Measurements from ENCODE around the gene C1orf56.
A peak's percentile ranks its signal among the peaks of the same experiment; 100 is the strongest.

Gene C1orf56

GRCh38 chr1:151006327-151007052, 41.1 kb upstream of the C1orf56 start, which contains the start of gene MINDY1:
Gene MINDY1, minus strand, starts transcription at chr1:151006902. Its CDS starts 4,285 bp downstream, at chr1:151002617.
- H3K9me3 ChIP-seq (ENCODE audit: control insufficient read depth, insufficient read depth, low read length), result no peaks in the 10 kb centered on the region
- H3K36me3 ChIP-seq (ENCODE audit: control insufficient read depth, insufficient read depth, low read length), result no peaks in the 10 kb centered on the region
- H3K4me1 ChIP-seq (ENCODE audit: control insufficient read depth, insufficient read depth, low read length), result peaks cover 2% of the 10 kb centered on the region; the same call in 1 of the 2 replicates
- peak within 1 kb of the TSS; percentile 25; the same call in 1 of the 2 replicates for H3K4me3 ChIP-seq (ENCODE audit: low read length)
- H3K27me3 ChIP-seq (ENCODE audit: control insufficient read depth, insufficient read depth, low read length), result no peaks in the 10 kb centered on the region
- no CpG with 5 or more reads among the region's 18 CpGs for WGBS (ENCODE audit: insufficient coverage, insufficient read length)
- H3K27ac ChIP-seq (ENCODE audit: low read length), result no peak within 1 kb of the TSS
- DNase-seq (ENCODE audit: low read depth, low spot score), result peak; percentile 61

DNA sequence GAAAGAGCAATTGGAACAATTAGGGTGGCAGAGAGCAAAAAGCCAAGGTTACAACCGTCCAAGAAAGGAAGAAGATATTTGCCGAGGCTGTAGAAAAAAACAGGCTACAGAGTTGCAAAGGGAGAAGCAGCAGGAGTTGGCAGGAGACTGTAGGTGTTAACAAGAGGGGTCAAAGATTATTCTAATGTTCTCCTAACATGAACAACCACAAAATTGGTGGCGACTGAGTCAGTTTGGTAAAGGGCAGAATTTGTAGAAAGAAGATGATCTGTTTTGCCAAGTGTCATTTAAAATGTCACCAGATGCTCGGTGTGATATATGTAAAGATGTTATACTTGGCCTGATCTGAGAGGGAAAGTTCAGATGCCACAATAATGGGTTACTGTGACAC, 39.7 kb upstream of the C1orf56 start:
- Histone ChIP-seq H3K4me3 (ENCODE audit: low read length) (no peak overlapping the region), H3K36me3 (ENCODE audit: control insufficient read depth, insufficient read depth, low read length) (no peaks in the 10 kb centered on the region), H3K9me3 (ENCODE audit: control insufficient read depth, insufficient read depth, low read length) (no peaks in the 10 kb centered on the region), H3K27me3 (ENCODE audit: control insufficient read depth, insufficient read depth, low read length) (no peaks in the 10 kb centered on the region), H3K4me1 (ENCODE audit: control insufficient read depth, insufficient read depth, low read length) (peaks cover 2% of the 10 kb centered on the region; the same call in 1 of the 2 replicates), H3K27ac (ENCODE audit: low read length) (no peak overlapping the region)
- no CpG with 5 or more reads among the region's 4 CpGs for WGBS (ENCODE audit: insufficient coverage, insufficient read length)
- DNase-seq (ENCODE audit: low read depth, low spot score), result no peak

DNA sequence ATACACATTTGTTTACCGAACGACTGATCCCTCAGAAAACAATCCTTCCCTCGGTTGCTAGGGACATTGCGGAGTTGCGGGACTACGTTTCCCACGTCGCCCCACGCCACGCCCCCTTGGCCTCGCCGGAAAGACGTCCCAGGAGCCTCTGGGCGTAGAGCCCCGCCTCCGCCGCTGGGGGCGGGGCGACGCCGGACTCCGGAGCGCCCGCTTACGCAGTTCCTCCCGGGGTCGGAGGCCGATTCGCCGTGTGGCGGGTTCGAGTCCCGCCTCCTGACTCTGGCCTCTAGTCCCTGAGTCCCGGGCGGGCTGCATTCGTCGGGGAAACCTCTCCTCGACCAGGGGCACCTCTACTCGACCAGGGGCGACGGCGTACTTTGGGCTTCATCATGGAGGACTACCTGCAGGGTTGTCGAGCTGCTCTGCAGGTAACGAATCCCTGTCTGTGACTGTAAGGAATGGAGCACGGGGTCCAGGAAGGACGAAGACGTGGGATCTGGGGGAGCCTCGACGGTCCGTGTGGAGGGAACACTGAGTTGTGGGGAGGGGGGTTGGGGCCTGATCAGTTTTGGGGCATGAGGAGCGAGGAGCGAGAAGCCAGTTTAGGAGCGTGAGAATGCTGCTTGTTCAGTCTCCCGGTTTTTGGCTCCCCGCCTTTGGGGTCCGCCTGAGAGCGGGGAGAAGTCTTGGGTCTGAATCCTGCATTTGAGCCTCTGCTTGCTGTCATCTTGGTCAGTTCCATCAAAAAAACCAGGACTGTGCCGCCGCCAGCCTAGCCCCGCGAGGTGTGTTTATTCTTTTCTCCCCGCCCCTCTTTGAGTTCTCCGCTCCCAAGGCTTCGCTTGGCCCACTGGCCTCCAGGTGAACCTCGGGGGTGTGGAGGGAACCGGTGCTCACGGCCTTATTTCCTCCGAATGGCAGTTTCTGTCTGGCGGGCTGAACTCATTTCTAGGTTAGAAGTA, 39.0 kb upstream of the C1orf56 start, which contains the start of gene PRUNE1:
Gene PRUNE1 (plus strand): TSS at position 206 of the 962 bp plus-strand sequence. CDS start 184 bp downstream, at position 390.
- Histone ChIP-seq H3K36me3 (ENCODE audit: control insufficient read depth, insufficient read depth, low read length) (no peaks in the 10 kb centered on the region), H3K4me3 (ENCODE audit: low read length) (peak within 1 kb of the TSS; percentile 53), H3K27ac (ENCODE audit: low read length) (no peak within 1 kb of the TSS), H3K9me3 (ENCODE audit: control insufficient read depth, insufficient read depth, low read length) (no peaks in the 10 kb centered on the region), H3K27me3 (ENCODE audit: control insufficient read depth, insufficient read depth, low read length) (no peaks in the 10 kb centered on the region), H3K4me1 (ENCODE audit: control insufficient read depth, insufficient read depth, low read length) (peaks cover 2% of the 10 kb centered on the region; the same call in 1 of the 2 replicates)
- peak; percentile 88 for DNase-seq (ENCODE audit: low read depth, low spot score)
- no CpG with 5 or more reads among the region's 69 CpGs for WGBS (ENCODE audit: insufficient coverage, insufficient read length)

- no peaks in the 10 kb centered on the region for H3K36me3 ChIP-seq (ENCODE audit: control insufficient read depth, insufficient read depth, low read length)
- H3K27me3 ChIP-seq (ENCODE audit: control insufficient read depth, insufficient read depth, low read length), result no peaks in the 10 kb centered on the region
- H3K9me3 ChIP-seq (ENCODE audit: control insufficient read depth, insufficient read depth, low read length), result no peaks in the 10 kb centered on the region
- DNase-seq (ENCODE audit: low read depth, low spot score), result no peak
- no CpG with 5 or more reads among the region's 3 CpGs for WGBS (ENCODE audit: insufficient coverage, insufficient read length)
- H3K4me3 ChIP-seq (ENCODE audit: low read length), result peak overlapping the region; percentile 53; the same call in 1 of the 2 replicates
- H3K27ac ChIP-seq (ENCODE audit: low read length), result no peak overlapping the region
- H3K4me1 ChIP-seq (ENCODE audit: control insufficient read depth, insufficient read depth, low read length), result peaks cover 2% of the 10 kb centered on the region; the same call in 1 of the 2 replicates
Observed at GRCh38 chr1:151009206-151009587, 38.4 kb upstream of the C1orf56 start.

- H3K4me3 ChIP-seq (ENCODE audit: low read length), result no peak overlapping the region
- no peak overlapping the region for H3K27ac ChIP-seq (ENCODE audit: low read length)
- peaks cover 2% of the 10 kb centered on the region; the same call in 1 of the 2 replicates for H3K4me1 ChIP-seq (ENCODE audit: control insufficient read depth, insufficient read depth, low read length)
- no peaks in the 10 kb centered on the region for H3K27me3 ChIP-seq (ENCODE audit: control insufficient read depth, insufficient read depth, low read length)
- no peaks in the 10 kb centered on the region for H3K9me3 ChIP-seq (ENCODE audit: control insufficient read depth, insufficient read depth, low read length)
- DNase-seq (ENCODE audit: low read depth, low spot score), result no peak
- no CpG with 5 or more reads among the region's 8 CpGs for WGBS (ENCODE audit: insufficient coverage, insufficient read length)
- H3K36me3 ChIP-seq (ENCODE audit: control insufficient read depth, insufficient read depth, low read length), result no peaks in the 10 kb centered on the region
Observed at GRCh38 chr1:151009674-151010345, 37.7 kb upstream of the C1orf56 start.

DNA sequence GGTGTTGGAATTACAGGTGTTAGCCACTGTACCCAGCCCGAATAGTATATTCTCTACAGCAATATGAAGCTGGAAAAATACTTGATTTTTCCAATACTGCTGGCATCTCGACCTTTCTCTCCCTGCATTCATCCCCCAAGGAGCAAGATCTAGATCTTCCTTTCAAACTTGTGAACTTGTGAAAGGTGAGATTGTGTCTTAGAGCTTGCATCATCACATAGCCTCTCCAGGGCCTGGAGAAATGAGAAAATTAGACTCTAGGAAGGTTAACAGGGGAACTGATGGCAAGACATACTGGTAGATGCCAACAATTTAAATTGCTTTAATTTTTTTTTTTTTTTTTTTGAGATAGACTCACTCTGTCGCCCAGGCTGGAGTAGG, 37.2 kb upstream of the C1orf56 start:
- Histone ChIP-seq H3K4me1 (ENCODE audit: control insufficient read depth, insufficient read depth, low read length) (peaks cover 2% of the 10 kb centered on the region; the same call in 1 of the 2 replicates), H3K27ac (ENCODE audit: low read length) (no peak overlapping the region), H3K9me3 (ENCODE audit: control insufficient read depth, insufficient read depth, low read length) (no peaks in the 10 kb centered on the region), H3K36me3 (ENCODE audit: control insufficient read depth, insufficient read depth, low read length) (no peaks in the 10 kb centered on the region), H3K4me3 (ENCODE audit: low read length) (no peak overlapping the region), H3K27me3 (ENCODE audit: control insufficient read depth, insufficient read depth, low read length) (no peaks in the 10 kb centered on the region)
- no CpG with 5 or more reads among the region's 3 CpGs for WGBS (ENCODE audit: insufficient coverage, insufficient read length)
- no peak for DNase-seq (ENCODE audit: low read depth, low spot score)

DNA sequence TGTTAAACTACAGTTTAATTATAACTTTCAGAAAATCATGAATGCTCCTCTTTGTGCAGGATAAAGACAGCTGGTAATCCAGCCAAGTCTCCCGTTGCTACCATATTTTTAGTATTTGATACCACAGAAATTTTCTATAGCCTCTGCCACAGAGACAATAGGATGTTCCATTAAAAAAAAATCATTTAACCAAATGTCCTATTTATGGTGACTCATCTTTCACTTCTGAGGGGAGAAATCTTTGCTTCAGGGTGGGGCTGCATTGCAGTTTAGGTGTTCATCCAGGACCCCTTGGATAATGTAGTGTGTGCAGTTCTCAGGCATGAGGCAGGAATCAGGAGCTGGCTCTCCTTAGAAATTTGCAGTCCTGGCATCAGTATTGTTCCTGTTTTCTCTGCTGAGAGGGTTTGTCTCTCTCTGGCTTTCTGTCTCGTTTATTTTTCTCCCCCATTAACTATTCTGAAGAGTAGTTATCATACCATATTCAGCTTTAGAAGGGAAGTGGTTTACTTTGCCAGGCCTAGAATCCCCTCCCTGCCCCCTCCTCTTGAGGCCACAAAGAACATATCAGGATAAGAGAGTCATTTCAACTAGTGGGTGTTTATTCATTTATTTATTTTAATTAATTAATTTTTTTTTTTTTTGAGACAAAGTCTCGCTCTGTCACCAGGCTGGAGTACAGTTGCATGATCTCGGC, 36.2 kb upstream of the C1orf56 start:
- Histone ChIP-seq H3K4me3 (ENCODE audit: low read length) (no peak overlapping the region), H3K36me3 (ENCODE audit: control insufficient read depth, insufficient read depth, low read length) (no peaks in the 10 kb centered on the region), H3K9me3 (ENCODE audit: control insufficient read depth, insufficient read depth, low read length) (no peaks in the 10 kb centered on the region), H3K4me1 (ENCODE audit: control insufficient read depth, insufficient read depth, low read length) (no peaks in the 10 kb centered on the region), H3K27me3 (ENCODE audit: control insufficient read depth, insufficient read depth, low read length) (no peaks in the 10 kb centered on the region), H3K27ac (ENCODE audit: low read length) (no peak overlapping the region)
- no CpG with 5 or more reads among the region's 4 CpGs for WGBS (ENCODE audit: insufficient coverage, insufficient read length)
- no peak for DNase-seq (ENCODE audit: low read depth, low spot score)

DNA sequence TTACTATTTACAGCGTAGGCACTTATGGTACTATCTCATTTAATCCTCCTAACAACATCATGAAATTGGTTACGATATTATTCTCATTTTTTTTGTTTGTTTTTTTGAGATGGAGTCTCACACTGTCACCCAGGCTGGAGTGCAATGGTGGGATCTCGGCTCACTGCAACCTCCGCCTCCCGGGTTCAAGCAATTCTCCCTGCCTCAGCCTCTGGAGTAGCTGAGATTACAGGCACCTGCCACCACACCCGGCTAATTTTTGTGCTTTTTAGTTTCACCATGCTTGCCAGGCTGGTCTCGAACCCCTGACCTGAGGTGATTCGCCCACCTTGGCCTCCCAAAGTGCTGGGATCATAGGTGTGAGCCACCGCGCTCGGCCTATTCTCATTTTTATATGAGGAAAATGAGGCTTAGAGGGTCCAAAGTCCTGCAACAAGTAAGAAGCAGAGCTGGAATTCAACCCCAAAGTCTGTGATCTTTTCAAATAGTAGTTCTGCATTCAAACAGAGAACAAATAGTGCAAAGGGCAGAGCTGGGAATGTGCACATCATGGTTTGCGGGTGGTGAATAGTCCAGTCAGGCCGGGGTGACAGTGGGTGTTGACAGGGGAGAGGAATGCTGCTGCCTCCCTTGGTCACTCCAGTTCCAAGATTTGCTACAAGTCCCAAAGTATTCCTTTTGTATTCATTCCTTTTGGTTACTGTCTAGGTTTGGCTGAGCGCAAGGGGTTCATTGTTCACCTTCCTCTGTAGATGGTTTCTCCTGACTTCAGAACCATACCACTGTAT, 34.7 kb upstream of the C1orf56 start:
- Histone ChIP-seq H3K9me3 (ENCODE audit: control insufficient read depth, insufficient read depth, low read length) (no peaks in the 10 kb centered on the region), H3K36me3 (ENCODE audit: control insufficient read depth, insufficient read depth, low read length) (no peaks in the 10 kb centered on the region), H3K4me3 (ENCODE audit: low read length) (no peak overlapping the region), H3K27me3 (ENCODE audit: control insufficient read depth, insufficient read depth, low read length) (no peaks in the 10 kb centered on the region), H3K4me1 (ENCODE audit: control insufficient read depth, insufficient read depth, low read length) (no peaks in the 10 kb centered on the region), H3K27ac (ENCODE audit: low read length) (no peak overlapping the region)
- DNase-seq (ENCODE audit: low read depth, low spot score), result no peak
- no CpG with 5 or more reads among the region's 14 CpGs for WGBS (ENCODE audit: insufficient coverage, insufficient read length)

GRCh38 chr1:151013518-151013917, 34.0 kb upstream of the C1orf56 start:
- Histone ChIP-seq H3K4me3 (ENCODE audit: low read length) (no peak overlapping the region), H3K9me3 (ENCODE audit: control insufficient read depth, insufficient read depth, low read length) (no peaks in the 10 kb centered on the region), H3K27me3 (ENCODE audit: control insufficient read depth, insufficient read depth, low read length) (no peaks in the 10 kb centered on the region), H3K27ac (ENCODE audit: low read length) (no peak overlapping the region), H3K4me1 (ENCODE audit: control insufficient read depth, insufficient read depth, low read length) (no peaks in the 10 kb centered on the region), H3K36me3 (ENCODE audit: control insufficient read depth, insufficient read depth, low read length) (no peaks in the 10 kb centered on the region)
- DNase-seq (ENCODE audit: low read depth, low spot score), result no peak
- no CpG with 5 or more reads among the region's 2 CpGs for WGBS (ENCODE audit: insufficient coverage, insufficient read length)
